OCI-LY1 (cell line): ENCODE data around the gene KAT6B.

Source experiments
- EZH2 ChIP-seq: fragments of 200-600 bp; sonication (generic), shearing (Covaris generic); IDR thresholded peaks from 2 replicates; pipeline ENCODE4 v1.8.0; 2017; ENCODE audit warnings: borderline replicate concordance, mixed run types, mild to moderate bottlenecking, antibody characterized with exemption, low read length, moderate library complexity, mixed read lengths
- TF ChIP-seq, protein P1 (sequence below): fragments of 200-600 bp; sonication (generic), shearing (Covaris generic); IDR thresholded peaks from 2 replicates; pipeline ENCODE4 v1.5.1; 2017; ENCODE audit warnings: mild to moderate bottlenecking, antibody characterized with exemption, low read length, moderate library complexity, mixed read lengths

DNA sequence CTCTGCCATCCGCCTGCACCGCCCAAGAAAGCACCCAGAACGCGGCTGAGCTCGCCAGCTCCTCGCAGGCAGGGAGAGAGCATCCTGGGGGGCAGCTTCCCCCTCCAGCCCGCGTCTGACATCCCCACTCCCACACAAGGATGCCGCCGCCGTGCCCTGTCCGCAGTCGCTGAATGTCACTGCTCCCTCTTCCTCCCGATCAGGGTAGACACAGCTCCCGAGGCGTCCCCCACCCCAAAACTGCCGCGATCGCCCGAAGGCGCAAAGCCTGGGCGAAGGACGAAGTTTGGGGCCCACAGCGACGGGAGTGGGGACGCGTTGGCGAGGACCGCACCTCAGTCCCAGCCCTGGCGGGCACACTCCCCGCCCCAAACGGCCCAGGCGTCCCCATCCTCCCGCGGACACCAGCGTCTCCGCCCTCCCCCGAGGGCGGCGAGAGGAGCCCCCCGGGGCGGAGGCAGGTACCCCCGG is 1.5 kb upstream of the KAT6B start:
- no peak for TF ChIP-seq EZH2
- TF ChIP-seq, protein P1, sequence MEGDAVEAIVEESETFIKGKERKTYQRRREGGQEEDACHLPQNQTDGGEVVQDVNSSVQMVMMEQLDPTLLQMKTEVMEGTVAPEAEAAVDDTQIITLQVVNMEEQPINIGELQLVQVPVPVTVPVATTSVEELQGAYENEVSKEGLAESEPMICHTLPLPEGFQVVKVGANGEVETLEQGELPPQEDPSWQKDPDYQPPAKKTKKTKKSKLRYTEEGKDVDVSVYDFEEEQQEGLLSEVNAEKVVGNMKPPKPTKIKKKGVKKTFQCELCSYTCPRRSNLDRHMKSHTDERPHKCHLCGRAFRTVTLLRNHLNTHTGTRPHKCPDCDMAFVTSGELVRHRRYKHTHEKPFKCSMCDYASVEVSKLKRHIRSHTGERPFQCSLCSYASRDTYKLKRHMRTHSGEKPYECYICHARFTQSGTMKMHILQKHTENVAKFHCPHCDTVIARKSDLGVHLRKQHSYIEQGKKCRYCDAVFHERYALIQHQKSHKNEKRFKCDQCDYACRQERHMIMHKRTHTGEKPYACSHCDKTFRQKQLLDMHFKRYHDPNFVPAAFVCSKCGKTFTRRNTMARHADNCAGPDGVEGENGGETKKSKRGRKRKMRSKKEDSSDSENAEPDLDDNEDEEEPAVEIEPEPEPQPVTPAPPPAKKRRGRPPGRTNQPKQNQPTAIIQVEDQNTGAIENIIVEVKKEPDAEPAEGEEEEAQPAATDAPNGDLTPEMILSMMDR: no peak
